Activated CD8-positive, alpha-beta memory T cell treated with anti-CD3 and anti-CD28 coated beads for 4 hours (primary cell): ENCODE data around the gene GALNT18.

Experiments
- DNase-seq, 2 donors: peaks; one replicate each; pipeline ENCODE4 v3.0.0-alpha.2; 2020; ENCODE audit warnings: low read depth in 2 of 2

GALNT18 gene

GRCh38 chr11:11351042-11351586, 270.7 kb downstream of the GALNT18 start:
- no peak for DNase-seq

- no peak for DNase-seq
These were observed 271.9 kb downstream of the GALNT18 start for GRCh38 chr11:11349870-11350337.

- DNase-seq, result no peak
These were observed 272.5 kb downstream of the GALNT18 start for GRCh38 chr11:11349106-11349825.

- no peak for DNase-seq
These were observed 273.5 kb downstream of the GALNT18 start for GRCh38 chr11:11348303-11348702.

- DNase-seq, result no peak
These were observed 274.2 kb downstream of the GALNT18 start for GRCh38 chr11:11347592-11347991.

GRCh38 chr11:11346303-11346702, 275.5 kb downstream of the GALNT18 start:
- DNase-seq, result no peak

- DNase-seq, result no peak
These were observed 276.7 kb downstream of the GALNT18 start for GRCh38 chr11:11345099-11345498.

- DNase-seq, result no peak
These were observed 277.8 kb downstream of the GALNT18 start for GRCh38 chr11:11344045-11344444.

GRCh38 chr11:11338304-11338703, 283.5 kb downstream of the GALNT18 start:
- no peak for DNase-seq

- DNase-seq, result no peak
These were observed 285.1 kb downstream of the GALNT18 start for GRCh38 chr11:11336664-11337063.

- DNase-seq, result no peak
These were observed 286.8 kb downstream of the GALNT18 start for GRCh38 chr11:11335043-11335442.

GRCh38 chr11:11334607-11335006, 287.2 kb downstream of the GALNT18 start:
- no peak for DNase-seq

GRCh38 chr11:11332141-11332710, 289.6 kb downstream of the GALNT18 start:
- no peak for DNase-seq

- DNase-seq, result no peak
These were observed 292.6 kb downstream of the GALNT18 start for GRCh38 chr11:11329062-11329806.

GRCh38 chr11:11324090-11324489, 297.7 kb downstream of the GALNT18 start:
- no peak for DNase-seq

GRCh38 chr11:11322101-11322500, 299.7 kb downstream of the GALNT18 start:
- no peak for DNase-seq

- no peak for DNase-seq
These were observed 301.0 kb downstream of the GALNT18 start for GRCh38 chr11:11320825-11321224.

- DNase-seq, result no peak
These were observed 302.8 kb downstream of the GALNT18 start for GRCh38 chr11:11318961-11319360.

- DNase-seq, result no peak
These were observed 303.3 kb downstream of the GALNT18 start for GRCh38 chr11:11318461-11318860.

- no peak for DNase-seq
These were observed 305.1 kb downstream of the GALNT18 start for GRCh38 chr11:11316651-11317230.

GRCh38 chr11:11313902-11314692, 307.7 kb downstream of the GALNT18 start:
- no peak for DNase-seq
